ENCODE measurements around the gene TRAF3.

Gene TRAF3

GRCh38 chr14:102853648-102854047, 76.4 kb downstream of the TRAF3 start:
- Histone ChIP-seq H3K27me3 (no peaks in the 10 kb centered on the region), H3K4me1 (no peaks in the 10 kb centered on the region; the same call in 1 of the 2 replicates), H3K9me3 (no peaks in the 10 kb centered on the region), H3K36me3 (no peaks in the 10 kb centered on the region), H3K4me3 (ENCODE audit: low read depth, low read length) (no peak overlapping the region)
- no peak for DNase-seq
- TF ChIP-seq CTCF (IDR thresholded peaks at IDR 0.05; ENCODE audit: low read depth, low read length), result no peak

GRCh38 chr14:102854091-102854703, 76.9 kb downstream of the TRAF3 start:
- Histone ChIP-seq H3K27me3 (no peaks in the 10 kb centered on the region), H3K9me3 (no peaks in the 10 kb centered on the region), H3K36me3 (no peaks in the 10 kb centered on the region), H3K4me1 (no peaks in the 10 kb centered on the region), H3K4me3 (ENCODE audit: low read depth, low read length) (no peak overlapping the region)
- DNase-seq, result no peak
- TF ChIP-seq CTCF (IDR thresholded peaks at IDR 0.05; ENCODE audit: low read depth, low read length), result no peak

GRCh38 chr14:102856179-102856578, 78.9 kb downstream of the TRAF3 start:
- no peak for TF ChIP-seq CTCF (IDR thresholded peaks at IDR 0.05; ENCODE audit: low read depth, low read length)
- no peaks in the 10 kb centered on the region for H3K4me1 ChIP-seq
- no peak for DNase-seq
- no peaks in the 10 kb centered on the region for H3K27me3 ChIP-seq
- no peaks in the 10 kb centered on the region for H3K36me3 ChIP-seq
- H3K9me3 ChIP-seq, result no peaks in the 10 kb centered on the region
- no peak overlapping the region for H3K4me3 ChIP-seq (ENCODE audit: low read depth, low read length)

GRCh38 chr14:102857444-102857843, 80.2 kb downstream of the TRAF3 start:
- no peak for TF ChIP-seq CTCF (IDR thresholded peaks at IDR 0.05; ENCODE audit: low read depth, low read length)
- H3K9me3 ChIP-seq, result no peaks in the 10 kb centered on the region
- no peak overlapping the region for H3K4me3 ChIP-seq (ENCODE audit: low read depth, low read length)
- H3K27me3 ChIP-seq, result no peaks in the 10 kb centered on the region
- no peaks in the 10 kb centered on the region for H3K4me1 ChIP-seq
- DNase-seq, result no peak
- H3K36me3 ChIP-seq, result no peaks in the 10 kb centered on the region

GRCh38 chr14:102859911-102860310, 82.7 kb downstream of the TRAF3 start:
- no peak for TF ChIP-seq CTCF (IDR thresholded peaks at IDR 0.05; ENCODE audit: low read depth, low read length)
- Histone ChIP-seq H3K27me3 (no peaks in the 10 kb centered on the region), H3K9me3 (no peaks in the 10 kb centered on the region), H3K4me1 (no peaks in the 10 kb centered on the region), H3K36me3 (no peaks in the 10 kb centered on the region), H3K4me3 (ENCODE audit: low read depth, low read length) (no peak overlapping the region)
- DNase-seq, result no peak

DNA sequence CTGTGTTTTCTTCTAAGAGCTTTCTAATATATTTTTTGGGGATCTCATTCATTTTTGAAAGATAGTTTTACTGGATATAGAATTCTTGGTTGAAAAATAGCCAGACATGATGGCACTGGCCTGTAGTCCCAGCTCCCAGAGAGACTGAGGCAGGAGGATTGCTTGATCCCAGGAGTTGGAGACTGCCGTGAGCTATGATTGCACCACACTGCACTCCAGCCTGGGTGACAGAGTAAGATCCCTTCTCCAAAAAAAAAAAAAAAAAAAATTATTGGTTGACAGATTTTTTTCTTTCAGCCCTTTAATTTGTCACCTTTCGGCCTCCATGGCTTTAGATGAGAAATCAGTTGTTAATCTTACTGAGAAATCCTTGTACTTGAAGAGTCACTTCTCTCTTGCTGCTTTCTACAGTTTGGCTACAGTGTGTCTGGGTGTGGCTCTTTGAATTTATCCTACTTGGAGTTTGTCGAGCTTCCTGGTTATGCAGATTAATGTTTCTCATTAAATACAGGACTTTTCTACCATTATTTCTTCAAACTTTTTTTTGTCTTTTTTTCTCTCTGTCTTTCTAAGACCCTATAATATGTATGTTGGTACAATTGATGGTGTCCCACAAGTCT, 85.0 kb downstream of the TRAF3 start:
- Histone ChIP-seq H3K4me1 (no peaks in the 10 kb centered on the region), H3K27me3 (no peaks in the 10 kb centered on the region), H3K4me3 (ENCODE audit: low read depth, low read length) (no peak overlapping the region), H3K9me3 (peaks cover 3% of the 10 kb centered on the region; the same call in 1 of the 2 replicates), H3K36me3 (peaks cover 5% of the 10 kb centered on the region; the same call in 1 of the 2 replicates)
- no peak for TF ChIP-seq CTCF (IDR thresholded peaks at IDR 0.05; ENCODE audit: low read depth, low read length)
- no peak for DNase-seq

Data from BE2C (cell line).